Measurements from ENCODE around the gene KCNMA1. TPM values are rescaled to one million over a fixed set of nuclear protein-coding genes. Genes with fewer than 3 reads are reported as not detected.

KCNMA1 gene
- total RNA-seq, 3 donors from 2014 or later = 13.6 to 37.8 (median 15.1) TPM

- no peaks in the 10 kb centered on the region for H3K9me3 ChIP-seq
- H3K4me3 ChIP-seq = no peak overlapping the region
- no peak overlapping the region for H3K27ac ChIP-seq
- no peaks in the 10 kb centered on the region for H3K4me1 ChIP-seq
- H3K27me3 ChIP-seq = no peaks in the 10 kb centered on the region
- H3K36me3 ChIP-seq = no peaks in the 10 kb centered on the region
- intact Hi-C loops (cut with DNase I; ENCODE audit: low total_unique reads) = loop anchor here (5.0 kb wide), 1 partner anchor 79 kb away; no protein-coding TSS in a partner anchor
- DNase-seq (ENCODE audit: low spot score in 2 of 2) = no peak
- no peak for TF ChIP-seq CTCF (IDR thresholded peaks at IDR 0.05)
- TF ChIP-seq POLR2A (IDR thresholded peaks at IDR 0.05) = no peak
- TF ChIP-seq POLR2AphosphoS5 (IDR thresholded peaks at IDR 0.05) = no peak
Measured at GRCh38 chr10:77240706-77241349, 396.8 kb downstream of the KCNMA1 start.

GRCh38 chr10:77240041-77240652 is 397.5 kb downstream of the KCNMA1 start:
- Histone ChIP-seq H3K36me3 (no peaks in the 10 kb centered on the region), H3K9me3 (no peaks in the 10 kb centered on the region), H3K27me3 (no peaks in the 10 kb centered on the region), H3K4me1 (no peaks in the 10 kb centered on the region), H3K27ac (no peak overlapping the region), H3K4me3 (no peak overlapping the region)
- no peak for DNase-seq (ENCODE audit: low spot score in 2 of 2)
- intact Hi-C loops (cut with DNase I; ENCODE audit: low total_unique reads) = loop anchor here (5.0 kb wide), 1 partner anchor 78 kb away; no protein-coding TSS in a partner anchor
- TF ChIP-seq POLR2AphosphoS5 (IDR thresholded peaks at IDR 0.05) (no peak), CTCF (IDR thresholded peaks at IDR 0.05) (no peak), POLR2A (IDR thresholded peaks at IDR 0.05) (no peak)

- Histone ChIP-seq H3K27me3 (no peaks in the 10 kb centered on the region), H3K27ac (no peak overlapping the region), H3K36me3 (no peaks in the 10 kb centered on the region), H3K9me3 (no peaks in the 10 kb centered on the region), H3K4me1 (no peaks in the 10 kb centered on the region), H3K4me3 (no peak overlapping the region)
- no peak for DNase-seq (ENCODE audit: low spot score in 2 of 2)
- intact Hi-C loops (cut with DNase I; ENCODE audit: low total_unique reads) = no loop called here
- TF ChIP-seq POLR2AphosphoS5 (IDR thresholded peaks at IDR 0.05) = no peak
- TF ChIP-seq POLR2A (IDR thresholded peaks at IDR 0.05) = no peak
- no peak for TF ChIP-seq CTCF (IDR thresholded peaks at IDR 0.05)
Measured at GRCh38 chr10:77237120-77237519, 400.5 kb downstream of the KCNMA1 start.

GRCh38 chr10:77236700-77237099 is 400.9 kb downstream of the KCNMA1 start:
- Histone ChIP-seq H3K36me3 (no peaks in the 10 kb centered on the region), H3K4me3 (no peak overlapping the region), H3K27ac (no peak overlapping the region), H3K4me1 (no peaks in the 10 kb centered on the region), H3K27me3 (no peaks in the 10 kb centered on the region), H3K9me3 (no peaks in the 10 kb centered on the region)
- TF ChIP-seq POLR2A (IDR thresholded peaks at IDR 0.05) (no peak), CTCF (IDR thresholded peaks at IDR 0.05) (no peak), POLR2AphosphoS5 (IDR thresholded peaks at IDR 0.05) (no peak)
- intact Hi-C loops (cut with DNase I; ENCODE audit: low total_unique reads) = no loop called here
- DNase-seq (ENCODE audit: low spot score in 2 of 2) = no peak

GRCh38 chr10:77236029-77236428 is 401.6 kb downstream of the KCNMA1 start:
- no peaks in the 10 kb centered on the region for H3K9me3 ChIP-seq
- TF ChIP-seq CTCF (IDR thresholded peaks at IDR 0.05) (no peak), POLR2A (IDR thresholded peaks at IDR 0.05) (no peak), POLR2AphosphoS5 (IDR thresholded peaks at IDR 0.05) (no peak)
- H3K4me3 ChIP-seq = no peak overlapping the region
- DNase-seq (ENCODE audit: low spot score in 2 of 2) = no peak
- H3K4me1 ChIP-seq = no peaks in the 10 kb centered on the region
- no peak overlapping the region for H3K27ac ChIP-seq
- H3K27me3 ChIP-seq = no peaks in the 10 kb centered on the region
- intact Hi-C loops (cut with DNase I; ENCODE audit: low total_unique reads) = no loop called here
- H3K36me3 ChIP-seq = no peaks in the 10 kb centered on the region
